Ascending aorta (tissue), 2 donors: ENCODE data around the gene UCHL1. TPM values are rescaled to one million over a fixed set of nuclear protein-coding genes. Genes with fewer than 3 reads are reported as not detected.

ENCODE experiments used
- DNase-seq, 2 donors: peaks; one replicate each; pipeline ENCODE4 v3.0.0-alpha.2; 2019; ENCODE audit warnings: low spot score in 2 of 2
- H3K27ac ChIP-seq, 2 donors: fragments of 200-600 bp; sonication (generic); one replicate each; pipeline ENCODE4 v1.5.1; 2016 to 2017; ENCODE audit warnings: mild to moderate bottlenecking in 1 of 2
- H3K27me3 ChIP-seq: fragments of 200-600 bp; sonication (generic); one replicate; pipeline ENCODE4 v1.5.1; 2017
- H3K36me3 ChIP-seq, 2 donors: fragments of 200-600 bp; sonication (generic); one replicate each; pipeline ENCODE4 v1.5.1; 2016
- H3K4me1 ChIP-seq, 2 donors: fragments of 200-600 bp; sonication (generic); one replicate each; pipeline ENCODE4 v1.5.1; 2016 to 2017; ENCODE audit warnings: mild to moderate bottlenecking in 1 of 2
- H3K4me3 ChIP-seq, 2 donors: fragments of 200-600 bp; sonication (generic); one replicate each; pipeline ENCODE4 v1.5.1; 2016 to 2017; ENCODE audit warnings: mild to moderate bottlenecking in 1 of 2
- H3K9me3 ChIP-seq, 2 donors: fragments of 200-600 bp; sonication (generic); one replicate each; pipeline ENCODE4 v1.5.1; 2016
- intact Hi-C: fragments of 100-400 bp; cut with DNase I; formaldehyde crosslinking; loops from one replicate; pipeline ENCODE4 v1.15.1; 2023
- total RNA-seq: library from RNA; depleted of rRNA; stranded (reverse); fragments of >200 nt; gene quantifications from one replicate; pipeline ENCODE4 v1.1.0, GENCODE V29; 2016
- TF ChIP-seq, protein P1 (sequence below), 3 experiments: fragments of 200-600 bp in 2 of 3; fragments of 450-650 bp in 1 of 3; sonication (generic) in 2 of 3; IDR thresholded peaks; one replicate each; pipeline ENCODE4 v1.5.1; 2016 to 2019; ENCODE audit warnings: antibody characterized with exemption in 3 of 3, mild to moderate bottlenecking in 1 of 3, moderate library complexity in 1 of 3

The UCHL1 gene
- total RNA-seq, 1 donor from 2014 or later = 119 TPM

DNA sequence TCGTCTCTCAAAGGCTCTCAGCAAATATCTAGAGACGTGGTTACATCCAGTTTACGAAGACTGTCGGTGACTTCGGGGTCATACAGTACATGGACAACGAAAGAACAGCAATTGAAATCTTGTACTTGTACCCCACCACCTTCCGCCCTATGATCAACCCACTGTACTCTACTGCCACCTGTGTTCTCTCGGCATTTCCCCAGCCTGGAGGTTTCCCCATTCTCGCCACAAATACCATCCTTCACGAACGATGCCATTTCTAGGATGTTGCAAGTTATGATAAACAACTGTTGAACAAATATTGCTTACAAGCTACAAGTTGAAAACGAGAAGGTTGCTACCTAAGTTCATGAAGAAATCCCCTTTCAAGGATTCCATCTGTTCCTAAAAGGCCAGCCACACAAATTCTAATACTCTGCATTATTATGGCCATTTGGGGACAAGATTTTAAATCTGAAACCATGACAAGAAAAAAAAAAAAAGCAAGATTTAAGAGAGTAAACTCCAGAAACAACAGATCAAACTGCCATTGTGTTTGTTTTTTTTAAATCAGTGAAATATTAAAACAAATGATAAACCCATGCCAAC lies 44.0 kb upstream of the UCHL1 start:
- no peaks in the 10 kb centered on the region for H3K27me3 ChIP-seq
- H3K4me1 ChIP-seq = peaks cover 7 to 25% of the 10 kb centered on the region in 2 donors
- H3K27ac ChIP-seq = peak overlapping the region; percentile 24 to 91
- DNase-seq = peak in 1 of 2 donors; percentile 74
- no peaks in the 10 kb centered on the region for H3K9me3 ChIP-seq
- intact Hi-C loops = loop anchor here (2.0 to 10.0 kb wide), 5 partner anchors 36 to 478 kb away; no protein-coding TSS in a partner anchor
- peak overlapping the region; percentile 88 to 92 for H3K4me3 ChIP-seq
- TF ChIP-seq, protein P1, sequence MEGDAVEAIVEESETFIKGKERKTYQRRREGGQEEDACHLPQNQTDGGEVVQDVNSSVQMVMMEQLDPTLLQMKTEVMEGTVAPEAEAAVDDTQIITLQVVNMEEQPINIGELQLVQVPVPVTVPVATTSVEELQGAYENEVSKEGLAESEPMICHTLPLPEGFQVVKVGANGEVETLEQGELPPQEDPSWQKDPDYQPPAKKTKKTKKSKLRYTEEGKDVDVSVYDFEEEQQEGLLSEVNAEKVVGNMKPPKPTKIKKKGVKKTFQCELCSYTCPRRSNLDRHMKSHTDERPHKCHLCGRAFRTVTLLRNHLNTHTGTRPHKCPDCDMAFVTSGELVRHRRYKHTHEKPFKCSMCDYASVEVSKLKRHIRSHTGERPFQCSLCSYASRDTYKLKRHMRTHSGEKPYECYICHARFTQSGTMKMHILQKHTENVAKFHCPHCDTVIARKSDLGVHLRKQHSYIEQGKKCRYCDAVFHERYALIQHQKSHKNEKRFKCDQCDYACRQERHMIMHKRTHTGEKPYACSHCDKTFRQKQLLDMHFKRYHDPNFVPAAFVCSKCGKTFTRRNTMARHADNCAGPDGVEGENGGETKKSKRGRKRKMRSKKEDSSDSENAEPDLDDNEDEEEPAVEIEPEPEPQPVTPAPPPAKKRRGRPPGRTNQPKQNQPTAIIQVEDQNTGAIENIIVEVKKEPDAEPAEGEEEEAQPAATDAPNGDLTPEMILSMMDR (IDR thresholded peaks at IDR 0.05) = peak; percentile 33 to 77 (median 60)
- no peaks in the 10 kb centered on the region for H3K36me3 ChIP-seq

DNA sequence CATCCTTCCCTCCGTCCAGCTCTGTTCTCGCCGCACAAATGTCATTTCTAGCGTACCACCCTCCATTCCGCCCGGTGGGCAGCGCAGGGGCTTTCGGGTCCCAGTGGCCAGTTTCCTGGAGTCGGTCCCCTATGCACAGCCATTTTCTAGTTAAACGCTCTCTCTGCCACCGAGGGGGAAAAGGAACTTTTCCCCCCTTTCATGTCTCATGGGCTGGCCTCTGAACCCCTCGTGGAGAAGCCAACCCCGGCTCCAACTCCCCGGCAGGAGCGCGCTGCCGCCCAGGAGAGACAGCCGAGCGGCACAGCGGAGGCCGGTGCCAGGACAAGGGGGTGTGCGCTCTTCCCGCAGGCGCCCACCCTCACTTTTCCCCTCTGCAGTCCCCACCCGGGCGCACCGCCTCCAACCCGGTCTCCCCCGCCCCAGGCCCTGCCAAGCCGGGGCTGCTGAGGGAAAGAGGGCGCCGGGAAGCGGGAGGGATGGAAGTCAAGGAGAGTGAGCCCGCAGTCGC lies 43.0 kb upstream of the UCHL1 start:
- Histone ChIP-seq H3K36me3 (no peaks in the 10 kb centered on the region), H3K9me3 (no peaks in the 10 kb centered on the region), H3K4me1 (peaks cover 7 to 18% of the 10 kb centered on the region in 2 donors), H3K27me3 (no peaks in the 10 kb centered on the region), H3K27ac (peak overlapping the region; percentile 87 to 91), H3K4me3 (peak overlapping the region; percentile 88 to 92)
- peak in 1 of 2 donors; percentile 70 for DNase-seq
- TF ChIP-seq, protein P1 (IDR thresholded peaks at IDR 0.05) = peak in 1 of 3 experiments; percentile 2
- intact Hi-C loops = loop anchor here (1.0 to 10.0 kb wide), 9 partner anchors 37 to 479 kb away; no protein-coding TSS in a partner anchor

DNA sequence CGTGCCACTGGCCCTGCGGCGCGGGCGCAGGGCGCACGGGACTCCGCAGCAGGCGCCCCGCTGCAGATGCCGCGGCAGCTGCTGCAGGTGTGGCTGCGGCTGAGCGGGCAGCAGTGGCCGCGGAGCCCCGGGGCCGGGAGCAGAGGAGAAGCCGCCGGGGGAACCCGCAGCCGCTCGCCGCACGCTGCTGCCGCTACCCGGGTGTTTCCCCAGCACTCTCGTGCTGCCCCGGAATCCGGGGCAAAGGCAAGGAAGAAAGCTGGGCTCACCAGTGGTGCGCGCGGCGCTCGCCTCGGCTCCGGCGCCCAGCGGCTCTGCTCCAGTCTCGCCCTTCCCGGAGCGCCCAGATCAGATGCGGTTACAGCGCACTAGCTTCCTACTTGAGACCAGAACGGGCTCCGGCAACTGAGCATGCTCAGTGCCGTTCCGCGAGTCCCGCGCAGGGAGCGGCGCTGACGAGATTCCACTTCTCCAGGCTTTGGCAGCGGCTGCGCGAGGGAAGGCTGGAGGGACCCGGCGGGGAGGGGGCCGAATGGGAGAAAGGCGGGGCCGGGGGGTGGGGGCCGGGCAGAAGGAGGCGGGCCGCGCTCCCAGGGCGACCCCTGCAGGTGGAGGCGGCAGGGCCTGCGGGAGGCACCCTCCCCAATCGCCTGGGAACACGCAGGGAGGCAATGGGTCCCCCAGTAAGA lies 42.4 kb upstream of the UCHL1 start, which contains the start of gene APBB2:
APBB2 (minus strand) TSS at position 407 of the 689 bp plus-strand sequence. CDS start 181,288 bp downstream, outside the sequence.
- Histone ChIP-seq H3K4me1 (peaks cover 7 to 16% of the 10 kb centered on the region in 2 donors), H3K27ac (peak within 1 kb of the TSS; percentile 87 to 91), H3K36me3 (no peaks in the 10 kb centered on the region), H3K9me3 (no peaks in the 10 kb centered on the region), H3K4me3 (peak within 1 kb of the TSS; percentile 88 to 92), H3K27me3 (no peaks in the 10 kb centered on the region)
- TF ChIP-seq, protein P1 (IDR thresholded peaks at IDR 0.05) = peak; percentile 63 to 92 (median 88)
- DNase-seq = peak; percentile 69 to 97
- intact Hi-C loops = loop anchor here (1.0 to 10.0 kb wide), 6 partner anchors 93 to 479 kb away; no protein-coding TSS in a partner anchor

DNA sequence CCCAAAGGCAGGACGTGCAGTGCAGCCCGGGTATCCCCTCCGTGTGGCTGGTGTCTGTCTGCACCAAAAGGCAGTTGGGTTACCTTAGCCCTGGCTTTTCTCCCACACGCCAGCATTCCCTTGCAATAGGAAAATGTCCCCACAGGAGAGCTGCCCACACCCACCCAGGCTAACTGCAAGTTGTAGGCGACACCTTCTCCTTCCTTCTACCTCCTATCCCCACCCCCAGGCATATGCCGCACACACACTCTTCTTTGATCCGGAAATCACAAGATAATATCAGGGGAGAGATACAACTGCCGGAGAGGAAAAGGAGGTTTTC lies 41.9 kb upstream of the UCHL1 start:
- Histone ChIP-seq H3K36me3 (no peaks in the 10 kb centered on the region), H3K4me3 (peak overlapping the region; percentile 88 to 92), H3K9me3 (no peaks in the 10 kb centered on the region), H3K27me3 (no peaks in the 10 kb centered on the region), H3K4me1 (peaks cover 7 to 16% of the 10 kb centered on the region in 2 donors), H3K27ac (peak overlapping the region; percentile 87 to 91)
- DNase-seq = no peak
- TF ChIP-seq, protein P1 (IDR thresholded peaks at IDR 0.05) = no peak
- intact Hi-C loops = loop anchor here (1.0 to 10.0 kb wide), 6 partner anchors 94 to 480 kb away; no protein-coding TSS in a partner anchor

DNA sequence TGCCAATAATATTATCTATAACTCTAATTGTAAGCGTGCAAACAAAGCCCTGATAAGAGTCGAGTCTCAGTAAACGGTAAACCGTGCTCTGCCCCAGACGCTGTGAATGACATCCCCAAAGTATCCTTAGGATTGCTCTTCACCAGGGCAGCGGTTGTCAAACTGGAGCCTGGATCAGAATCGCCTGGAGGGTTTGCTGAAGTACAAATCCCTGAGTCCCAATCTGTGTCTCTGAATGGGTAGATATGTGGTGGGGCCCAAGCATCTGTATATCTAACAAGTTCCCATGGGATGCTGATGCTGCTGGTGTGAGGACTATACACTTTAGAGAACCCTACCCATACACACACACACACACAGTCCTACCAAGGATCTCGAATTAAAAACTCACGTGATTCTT lies 41.6 kb upstream of the UCHL1 start:
- Histone ChIP-seq H3K36me3 (no peaks in the 10 kb centered on the region), H3K9me3 (no peaks in the 10 kb centered on the region), H3K4me3 (peak overlapping the region in 1 of 2 donors; percentile 92), H3K27me3 (no peaks in the 10 kb centered on the region), H3K27ac (peak overlapping the region; percentile 87 to 91), H3K4me1 (peaks cover 7 to 15% of the 10 kb centered on the region in 2 donors)
- DNase-seq = no peak
- TF ChIP-seq, protein P1 (IDR thresholded peaks at IDR 0.05) = no peak
- intact Hi-C loops = loop anchor here (2.0 to 10.0 kb wide), 2 partner anchors 94 to 480 kb away; no protein-coding TSS in a partner anchor
